ENCODE data around the gene MZF1.
A peak's percentile ranks its signal among the peaks of the same experiment; 100 is the strongest.
"Not testable (repeated sequence)": the region's sequence is repeated elsewhere in the genome, so short reads cannot be mapped to it uniquely, and the experiment has no call there.

The MZF1 gene

DNA sequence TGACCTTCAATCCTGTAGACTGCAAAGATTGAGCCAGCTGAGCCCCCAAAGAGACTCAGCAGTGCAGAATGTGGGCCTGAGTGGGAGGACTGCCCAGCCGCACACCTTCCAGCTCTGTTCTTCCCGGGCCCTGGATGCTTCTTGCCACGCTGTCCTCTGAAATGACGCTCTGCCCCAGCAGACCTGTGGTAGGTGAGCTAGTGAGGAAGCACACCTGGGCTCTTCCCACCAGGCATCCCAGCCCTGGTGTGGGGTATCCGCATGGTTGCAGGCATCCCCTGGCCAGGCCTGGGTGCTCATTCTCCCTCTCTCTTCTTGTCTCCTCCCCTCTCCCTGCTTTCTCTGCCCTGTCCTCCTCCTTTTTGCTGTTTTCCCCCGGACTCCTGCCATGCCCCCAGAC, 9.8 kb upstream of the MZF1 start:
- DNase-seq (ENCODE audit: low spot score), result no peak
- TF ChIP-seq CTCF (IDR thresholded peaks at IDR 0.05; ENCODE audit: extremely low read depth, insufficient read depth, missing control alignments), result no peak
- in situ Hi-C loops (cut with MboI; ENCODE audit: low pct_unique_long_range_greater_than_20kb, low sequenced_read_pairs, unreplicated experiment), result no loop called here

DNA sequence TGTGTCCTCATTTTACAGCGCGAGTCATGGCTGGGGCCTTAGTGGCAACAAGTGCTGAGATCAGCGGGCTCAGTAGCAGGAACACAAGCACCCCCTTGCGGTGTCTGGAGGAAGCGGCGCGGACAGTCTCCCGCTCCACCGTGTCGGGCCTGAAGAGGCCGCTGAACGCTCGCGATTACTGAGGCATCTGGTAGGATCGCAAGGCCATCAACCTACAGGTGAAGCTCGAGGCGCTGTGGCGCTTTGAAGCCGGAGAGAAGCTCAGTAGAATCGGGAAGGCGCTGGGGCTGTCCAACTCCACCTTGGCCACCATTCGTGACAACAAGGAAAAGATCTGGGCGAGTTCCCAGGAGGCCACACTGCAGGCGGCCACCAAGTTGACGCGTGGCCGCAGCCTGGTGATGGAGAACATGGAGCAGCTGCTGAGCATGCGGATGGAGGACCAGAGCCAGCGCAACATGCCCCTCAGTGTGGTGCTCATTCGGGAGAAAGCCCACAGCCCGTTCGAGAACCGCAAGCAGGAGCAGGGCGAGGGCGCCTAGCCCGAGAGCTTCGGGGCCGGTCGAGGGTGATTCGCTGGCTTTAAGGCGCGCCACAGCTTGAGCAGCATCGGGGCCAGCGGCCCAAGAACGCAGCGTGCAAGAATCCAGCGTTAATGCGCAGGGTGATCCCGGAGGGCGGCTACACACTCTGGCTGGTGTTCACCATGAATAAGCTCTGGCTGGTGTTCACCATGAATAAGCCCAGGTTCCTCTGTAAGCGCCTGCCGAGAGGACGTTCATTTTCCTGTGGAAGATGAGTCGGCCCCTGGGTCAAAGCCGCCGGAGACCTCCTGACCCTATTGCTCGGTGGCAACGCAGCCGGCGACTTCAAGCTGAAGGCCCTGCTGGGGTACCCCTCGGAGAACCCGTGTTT, 8.3 kb upstream of the MZF1 start:
- DNase-seq (ENCODE audit: low spot score), result peak; percentile 89
- in situ Hi-C loops (cut with MboI; ENCODE audit: low pct_unique_long_range_greater_than_20kb, low sequenced_read_pairs, unreplicated experiment), result no loop called here

DNA sequence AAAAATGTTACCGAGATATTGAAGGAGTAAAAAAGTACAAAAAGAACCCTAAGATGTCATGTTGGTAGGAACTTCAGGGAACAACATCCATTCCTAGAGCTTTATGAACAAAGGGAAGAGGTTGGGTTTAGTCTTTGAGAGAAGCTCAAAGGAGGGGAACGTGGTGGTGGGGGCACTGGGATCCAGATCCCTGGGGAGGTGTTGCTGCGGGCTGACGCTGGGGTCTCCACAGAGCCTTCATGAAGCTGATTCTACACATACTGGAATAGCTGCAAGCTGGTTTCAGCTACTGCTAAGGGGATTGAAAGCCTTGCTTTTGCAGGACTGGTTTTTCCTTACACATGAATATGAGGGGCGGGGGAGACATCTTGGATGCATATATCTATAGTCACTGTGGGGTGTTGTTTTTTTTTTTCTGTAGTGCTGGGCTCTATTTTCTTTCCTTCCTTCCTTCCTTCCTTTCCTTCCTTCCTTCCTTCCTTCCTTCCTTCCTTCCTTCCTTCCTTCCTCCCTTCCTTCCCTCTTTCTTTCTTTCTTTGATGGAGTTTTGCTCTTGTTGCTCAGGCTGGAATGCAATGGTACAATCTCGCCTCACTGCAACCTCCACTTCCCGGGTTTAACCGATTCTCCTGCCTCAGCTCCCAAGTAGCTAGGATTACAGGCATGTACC, 6.5 kb upstream of the MZF1 start:
- in situ Hi-C loops (cut with MboI; ENCODE audit: low pct_unique_long_range_greater_than_20kb, low sequenced_read_pairs, unreplicated experiment), result no loop called here
- DNase-seq (ENCODE audit: low spot score), result no peak
- no peak for TF ChIP-seq CTCF (IDR thresholded peaks at IDR 0.05; ENCODE audit: extremely low read depth, insufficient read depth, missing control alignments)

More for the DNA sequence above, 8.3 kb upstream of the MZF1 start:
- peak; percentile 99 for TF ChIP-seq CTCF (IDR thresholded peaks at IDR 0.05; ENCODE audit: extremely low read depth, insufficient read depth, missing control alignments)

- TF ChIP-seq CTCF (IDR thresholded peaks at IDR 0.05; ENCODE audit: extremely low read depth, insufficient read depth, missing control alignments), result no peak
- in situ Hi-C loops (cut with MboI; ENCODE audit: low pct_unique_long_range_greater_than_20kb, low sequenced_read_pairs, unreplicated experiment), result no loop called here
- DNase-seq (ENCODE audit: low spot score), result peak; percentile 41
These were observed 5.1 kb upstream of the MZF1 start for GRCh38 chr19:58578012-58578925.

GRCh38 chr19:58577581-58577980, 4.4 kb upstream of the MZF1 start:
- in situ Hi-C loops (cut with MboI; ENCODE audit: low pct_unique_long_range_greater_than_20kb, low sequenced_read_pairs, unreplicated experiment); DNase-seq (ENCODE audit: low spot score): not testable (repeated sequence)

DNA sequence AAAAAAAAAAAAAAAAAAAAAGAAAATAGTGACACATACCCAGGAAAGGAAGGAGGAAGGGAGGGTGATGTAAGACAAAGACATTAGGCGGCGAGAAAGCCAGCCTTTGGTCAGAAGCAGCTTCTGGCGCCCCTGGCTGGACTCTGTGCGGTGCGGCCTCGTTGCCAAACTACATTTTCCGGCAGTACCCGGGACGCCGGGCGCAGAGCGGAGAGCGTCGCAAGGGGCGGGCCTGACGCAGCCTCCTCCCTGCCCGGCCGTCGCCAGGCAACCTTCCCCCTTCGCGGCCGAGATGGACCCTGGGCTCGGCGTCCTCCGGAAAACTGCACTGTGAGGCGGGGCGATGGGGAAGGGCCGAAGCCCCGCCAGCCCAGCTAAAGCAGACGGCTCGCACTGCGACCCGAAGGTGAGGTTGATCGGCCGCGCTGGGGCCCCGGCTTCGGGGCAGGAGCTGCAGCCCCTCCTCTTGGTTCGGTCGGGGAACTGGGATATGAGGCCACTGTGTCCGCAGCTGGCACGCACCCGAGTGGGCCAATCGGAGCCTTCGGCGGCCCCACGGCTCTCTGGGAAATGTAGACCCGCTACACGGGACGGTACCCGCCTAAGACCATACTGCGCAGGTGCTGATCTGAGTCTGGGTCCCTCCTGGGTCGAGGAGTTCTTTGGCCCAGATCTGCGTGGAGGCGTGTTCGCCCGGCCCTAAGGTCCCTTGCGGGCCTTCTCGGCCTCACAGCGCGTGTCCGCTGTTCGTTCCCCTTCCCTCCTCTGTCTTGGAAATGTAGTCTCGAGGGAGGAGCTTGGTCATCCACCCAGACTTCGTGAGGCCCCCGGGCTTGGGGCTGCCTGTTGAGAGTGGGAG, 2.3 kb upstream of the MZF1 start:
- in situ Hi-C loops (cut with MboI; ENCODE audit: low pct_unique_long_range_greater_than_20kb, low sequenced_read_pairs, unreplicated experiment), result no loop called here
- peak; percentile 38 for TF ChIP-seq CTCF (IDR thresholded peaks at IDR 0.05; ENCODE audit: extremely low read depth, insufficient read depth, missing control alignments)

More for the DNA sequence above, 2.3 kb upstream of the MZF1 start:
- peak; percentile 87 for DNase-seq (ENCODE audit: low spot score)
